Tibial artery (tissue), 4 donors: ENCODE measurements around the gene TRDMT1.

Experiments
- DNase-seq, 2 donors: peaks; one replicate each; pipeline ENCODE4 v3.0.0-alpha.2; 2019
- H3K27ac ChIP-seq, 2 donors: fragments of 200-600 bp; sonication (generic) in 1 of 2; 1 replicate in 1 of 2; 2 replicates in 1 of 2; pipeline ENCODE4 v1.5.1; 2018 to 2019; ENCODE audit warnings: mild to moderate bottlenecking in 1 of 2
- H3K27me3 ChIP-seq, 2 donors: fragments of 200-600 bp; sonication (generic) in 1 of 2; one replicate each; pipeline versions ENCODE4 v1.5.1 to v1.6.0; 2016 to 2019
- H3K36me3 ChIP-seq, 3 donors: fragments of 200-600 bp; sonication (generic) in 2 of 3; one replicate each; pipeline ENCODE4 v1.5.1; 2016 to 2019; ENCODE audit warnings: mild to moderate bottlenecking in 2 of 3
- H3K4me1 ChIP-seq, 4 donors: fragments of 200-600 bp; sonication (generic) in 2 of 4; 1 replicate in 3 of 4; 2 replicates in 1 of 4; pipeline ENCODE4 v1.5.1; 2016 to 2019
- H3K4me3 ChIP-seq, 2 donors: fragments of 200-600 bp; sonication (generic) in 1 of 2; 1 replicate in 1 of 2; 2 replicates in 1 of 2; pipeline ENCODE4 v1.5.1; 2018 to 2019; ENCODE audit warnings: mild to moderate bottlenecking in 2 of 2
- H3K9me3 ChIP-seq, 3 donors: fragments of 200-600 bp; sonication (generic) in 1 of 3; one replicate each; pipeline ENCODE4 v1.5.1; 2016 to 2019
- intact Hi-C: fragments of 100-400 bp; cut with DNase I; formaldehyde crosslinking; loops from one replicate; pipeline ENCODE4 v1.15.0; 2023; ENCODE audit warnings: low total_unique reads
- TF ChIP-seq, protein P1 (sequence below), 2 experiments: fragments of 200-600 bp in 1 of 2; fragments of 450-650 bp in 1 of 2; IDR thresholded peaks; one replicate each; pipeline ENCODE4 v1.5.1; 2017 to 2019; ENCODE audit warnings: antibody characterized with exemption in 2 of 2, mild to moderate bottlenecking in 1 of 2, moderate library complexity in 1 of 2

The TRDMT1 gene

DNA sequence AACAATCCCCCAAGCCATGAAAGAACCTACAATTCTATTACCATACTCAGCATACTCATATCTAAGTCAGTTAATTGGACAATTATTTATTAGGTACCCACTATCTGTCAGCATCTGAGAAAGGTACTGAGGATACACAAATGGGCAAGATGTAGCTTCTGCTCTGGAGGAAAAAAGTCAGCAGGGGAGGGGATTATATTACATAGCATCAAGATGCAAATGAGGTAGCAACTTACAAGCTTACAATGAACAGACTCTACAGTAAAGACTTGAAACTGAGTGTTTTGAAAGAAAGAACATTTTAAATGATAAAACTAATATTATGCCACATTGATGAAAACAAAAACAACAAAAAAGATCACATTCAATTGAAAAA, 61.1 kb downstream of the TRDMT1 start:
- TF ChIP-seq, protein P1, sequence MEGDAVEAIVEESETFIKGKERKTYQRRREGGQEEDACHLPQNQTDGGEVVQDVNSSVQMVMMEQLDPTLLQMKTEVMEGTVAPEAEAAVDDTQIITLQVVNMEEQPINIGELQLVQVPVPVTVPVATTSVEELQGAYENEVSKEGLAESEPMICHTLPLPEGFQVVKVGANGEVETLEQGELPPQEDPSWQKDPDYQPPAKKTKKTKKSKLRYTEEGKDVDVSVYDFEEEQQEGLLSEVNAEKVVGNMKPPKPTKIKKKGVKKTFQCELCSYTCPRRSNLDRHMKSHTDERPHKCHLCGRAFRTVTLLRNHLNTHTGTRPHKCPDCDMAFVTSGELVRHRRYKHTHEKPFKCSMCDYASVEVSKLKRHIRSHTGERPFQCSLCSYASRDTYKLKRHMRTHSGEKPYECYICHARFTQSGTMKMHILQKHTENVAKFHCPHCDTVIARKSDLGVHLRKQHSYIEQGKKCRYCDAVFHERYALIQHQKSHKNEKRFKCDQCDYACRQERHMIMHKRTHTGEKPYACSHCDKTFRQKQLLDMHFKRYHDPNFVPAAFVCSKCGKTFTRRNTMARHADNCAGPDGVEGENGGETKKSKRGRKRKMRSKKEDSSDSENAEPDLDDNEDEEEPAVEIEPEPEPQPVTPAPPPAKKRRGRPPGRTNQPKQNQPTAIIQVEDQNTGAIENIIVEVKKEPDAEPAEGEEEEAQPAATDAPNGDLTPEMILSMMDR (IDR thresholded peaks at IDR 0.05), result no peak
- no peak overlapping the region for H3K27ac ChIP-seq
- no peak for DNase-seq
- no peaks in the 10 kb centered on the region for H3K27me3 ChIP-seq
- intact Hi-C loops, result no loop called here
- no peaks in the 10 kb centered on the region for H3K9me3 ChIP-seq
- H3K4me3 ChIP-seq, result no peak overlapping the region
- H3K36me3 ChIP-seq, result no peaks in the 10 kb centered on the region
- peaks cover 0 to 30% (median 6%) of the 10 kb centered on the region in 4 donors for H3K4me1 ChIP-seq

- intact Hi-C loops, result no loop called here
- no peak for DNase-seq
- no peaks in the 10 kb centered on the region for H3K27me3 ChIP-seq
- H3K36me3 ChIP-seq, result no peaks in the 10 kb centered on the region
- H3K4me3 ChIP-seq, result no peak overlapping the region
- peaks cover 0 to 21% (median 6%) of the 10 kb centered on the region in 4 donors for H3K4me1 ChIP-seq
- H3K9me3 ChIP-seq, result no peaks in the 10 kb centered on the region
- TF ChIP-seq, protein P1 (IDR thresholded peaks at IDR 0.05), result no peak
- no peak overlapping the region for H3K27ac ChIP-seq
Measured at GRCh38 chr10:17138460-17139042, 62.9 kb downstream of the TRDMT1 start.

DNA sequence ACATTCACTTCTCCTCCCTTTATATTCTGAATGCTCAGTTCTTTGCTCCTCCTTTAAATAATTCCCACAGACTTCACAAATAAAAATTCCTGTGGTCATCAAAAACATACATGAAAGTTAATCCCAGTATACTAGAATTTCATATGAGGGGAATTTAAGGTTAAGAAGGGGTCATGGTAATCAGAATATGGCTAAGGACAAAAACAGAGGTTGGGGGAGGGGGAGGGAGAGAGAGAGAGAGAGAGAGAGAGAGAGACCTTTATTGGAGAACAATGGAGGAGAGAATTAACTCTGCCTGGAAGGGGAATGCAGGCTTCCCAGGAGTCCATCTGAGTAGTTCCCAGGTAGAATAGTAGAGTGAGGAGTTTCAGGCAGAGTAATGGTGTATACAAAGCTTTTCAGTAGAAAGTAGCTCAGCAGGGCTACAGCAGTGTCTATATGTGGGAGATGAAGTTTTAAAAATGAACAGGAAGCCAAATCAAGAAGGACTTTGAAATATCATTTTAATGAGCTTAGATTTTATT, 66.7 kb downstream of the TRDMT1 start:
- H3K4me1 ChIP-seq, result no peaks in the 10 kb centered on the region
- H3K27me3 ChIP-seq, result no peaks in the 10 kb centered on the region
- intact Hi-C loops, result no loop called here

DNA sequence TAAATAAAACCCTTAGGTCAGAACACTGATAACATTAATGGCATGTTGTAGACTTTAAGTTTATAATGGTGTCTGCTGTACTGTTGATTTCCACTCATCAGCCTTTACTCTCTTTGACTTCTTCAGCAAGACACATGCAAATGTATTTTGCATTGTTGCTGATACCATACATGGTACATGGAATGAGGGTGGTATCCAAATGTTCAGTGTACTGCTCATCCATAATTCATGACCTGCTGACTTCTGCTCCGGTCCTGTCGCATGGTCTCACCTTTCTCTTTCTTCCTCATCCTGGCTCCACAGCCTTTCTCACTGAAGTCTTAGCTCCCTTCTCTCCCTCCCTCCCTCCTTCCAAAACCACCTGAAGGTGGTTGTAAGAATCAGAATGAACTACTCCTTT, 67.2 kb downstream of the TRDMT1 start:
- no peak overlapping the region for H3K4me3 ChIP-seq
- H3K36me3 ChIP-seq, result no peaks in the 10 kb centered on the region
- H3K27me3 ChIP-seq, result no peaks in the 10 kb centered on the region
- H3K4me1 ChIP-seq, result no peaks in the 10 kb centered on the region
- DNase-seq, result no peak
- no peaks in the 10 kb centered on the region for H3K9me3 ChIP-seq
- H3K27ac ChIP-seq, result no peak overlapping the region
- intact Hi-C loops, result no loop called here
- TF ChIP-seq, protein P1 (IDR thresholded peaks at IDR 0.05), result no peak

More for the DNA sequence above, 66.7 kb downstream of the TRDMT1 start:
- Histone ChIP-seq H3K27ac (no peak overlapping the region), H3K4me3 (no peak overlapping the region), H3K9me3 (no peaks in the 10 kb centered on the region), H3K36me3 (no peaks in the 10 kb centered on the region)
- no peak for DNase-seq
- TF ChIP-seq, protein P1 (IDR thresholded peaks at IDR 0.05), result no peak

DNA sequence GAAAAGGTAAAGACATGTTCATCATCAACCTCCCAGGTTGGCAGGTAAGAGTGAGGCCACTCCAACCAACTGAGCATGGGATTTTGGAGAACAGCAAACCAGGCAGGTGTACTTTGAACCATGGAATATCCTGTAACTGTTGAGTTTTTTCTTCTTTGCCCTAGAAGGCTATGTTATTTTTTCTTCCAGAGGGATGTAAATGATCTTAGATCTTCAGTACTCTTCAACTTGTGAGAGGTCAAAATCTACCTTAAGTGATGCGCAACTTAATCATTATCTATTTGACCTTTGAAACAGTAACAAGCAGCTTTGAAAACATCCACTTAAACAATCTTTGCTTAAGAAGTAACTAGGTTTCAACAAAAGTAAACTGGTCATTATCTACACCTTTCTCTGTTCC, 71.7 kb downstream of the TRDMT1 start, which contains the start of gene CUBN:
Gene CUBN (minus strand): TSS at position 71 of the 400 bp plus-strand sequence. CDS start 46 bp downstream, at position 25.
- Histone ChIP-seq H3K4me1 (no peaks in the 10 kb centered on the region), H3K4me3 (no peak within 1 kb of the TSS), H3K27me3 (no peaks in the 10 kb centered on the region), H3K9me3 (no peaks in the 10 kb centered on the region), H3K27ac (no peak within 1 kb of the TSS), H3K36me3 (no peaks in the 10 kb centered on the region)
- TF ChIP-seq, protein P1 (IDR thresholded peaks at IDR 0.05), result no peak
- no peak for DNase-seq
- intact Hi-C loops, result no loop called here
